GM18870 (cell line): ENCODE results near the gene LSAMP.
A peak's percentile ranks its signal among the peaks of the same experiment; 100 is the strongest.

Experiments used
- ATAC-seq: cut with Tn5 transposase; IDR thresholded peaks from one replicate; pipeline ENCODE4 v1.9.1; 2021; ENCODE audit warnings: moderate library complexity; ENCODE audit not compliant: unreplicated experiment

LSAMP gene

GRCh38 chr3:116445311-116445841 is at the start of gene LSAMP:
LSAMP (minus strand) TSS chr3:116445487.
- no peak for ATAC-seq

DNA sequence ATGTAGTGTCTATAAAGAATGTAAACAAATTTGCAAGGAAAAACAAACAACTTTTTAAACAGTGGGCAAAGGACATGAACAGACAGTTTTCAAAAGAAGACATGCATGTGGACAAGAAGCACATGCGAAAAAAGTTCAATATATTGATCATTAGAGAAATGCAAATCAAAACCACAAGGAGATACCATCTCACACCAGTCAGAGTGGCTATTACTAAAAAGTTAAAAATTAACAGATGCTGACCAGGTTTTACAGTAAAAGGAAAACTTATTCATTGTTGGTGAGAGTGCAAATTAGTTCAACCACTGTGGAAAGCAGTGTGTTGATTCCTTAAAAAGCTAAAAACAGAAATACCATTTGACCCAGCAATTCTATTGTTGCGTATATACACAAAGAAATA is 47.1 kb upstream of the LSAMP start:
- peak; percentile 72 for ATAC-seq

DNA sequence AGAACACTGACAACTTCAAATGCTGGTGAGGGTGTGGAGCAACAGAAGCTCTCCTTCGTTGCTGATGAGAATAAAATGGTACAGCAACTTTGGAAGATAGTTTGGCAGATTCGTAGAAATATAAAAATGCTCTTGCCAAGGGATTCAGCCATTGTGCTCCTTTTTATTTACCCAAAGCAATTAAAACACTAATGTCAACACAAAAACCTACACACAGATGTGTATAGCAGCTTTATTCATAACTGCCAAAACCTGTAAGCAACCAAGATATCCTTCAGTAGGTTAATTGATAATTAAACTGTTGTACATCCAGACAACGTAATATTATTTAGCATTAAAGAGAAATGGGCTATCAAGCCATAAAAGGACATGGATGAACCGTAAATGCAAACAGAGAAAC is 37.8 kb upstream of the LSAMP start:
- ATAC-seq = no peak

DNA sequence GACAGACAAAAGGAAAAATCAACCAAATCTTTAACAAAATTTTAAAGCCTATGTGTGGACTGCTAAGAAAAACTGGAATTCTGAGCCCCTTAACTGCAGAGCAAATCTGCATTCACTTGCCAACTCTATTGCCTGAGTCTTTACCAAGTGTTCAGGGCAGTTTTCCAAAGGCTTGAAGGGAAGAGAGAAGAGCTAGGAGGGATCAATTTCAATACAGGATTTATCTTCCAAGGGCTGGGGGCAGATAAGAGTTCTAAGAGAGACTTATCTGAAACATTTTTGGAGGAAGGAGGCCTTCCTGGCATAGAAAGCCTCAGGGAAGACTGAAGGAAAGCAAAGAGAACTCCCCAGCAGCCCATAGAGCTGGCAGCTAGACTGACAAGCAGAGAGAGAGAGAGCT is 31.4 kb upstream of the LSAMP start:
- no peak for ATAC-seq

GRCh38 chr3:116474801-116475200 is 29.5 kb upstream of the LSAMP start:
- ATAC-seq = no peak

- no peak for ATAC-seq
Observed at GRCh38 chr3:116474032-116474780, 28.9 kb upstream of the LSAMP start.

DNA sequence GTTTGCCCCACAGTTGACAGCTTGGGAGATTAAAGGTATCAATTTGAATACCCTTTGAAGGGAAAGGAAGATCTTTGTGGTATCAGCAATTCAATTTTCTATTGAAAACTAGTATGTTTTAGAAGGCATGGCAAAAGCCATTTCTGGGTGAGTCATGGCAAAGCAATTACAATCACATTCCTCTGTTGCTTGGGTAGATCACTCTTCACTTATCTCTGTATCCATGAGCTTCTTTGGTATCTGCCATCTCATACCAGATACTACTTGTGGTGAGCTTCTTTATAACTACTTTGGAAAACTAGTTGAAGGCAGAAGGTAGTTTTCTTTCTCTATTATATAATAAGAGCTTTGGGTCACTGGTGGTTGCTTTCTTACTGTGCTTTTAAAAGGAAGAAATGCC is 28.3 kb upstream of the LSAMP start:
- ATAC-seq = no peak

- ATAC-seq = no peak
Observed at GRCh38 chr3:116470605-116471197, 25.4 kb upstream of the LSAMP start.

GRCh38 chr3:116469546-116469945 is 24.3 kb upstream of the LSAMP start:
- no peak for ATAC-seq

DNA sequence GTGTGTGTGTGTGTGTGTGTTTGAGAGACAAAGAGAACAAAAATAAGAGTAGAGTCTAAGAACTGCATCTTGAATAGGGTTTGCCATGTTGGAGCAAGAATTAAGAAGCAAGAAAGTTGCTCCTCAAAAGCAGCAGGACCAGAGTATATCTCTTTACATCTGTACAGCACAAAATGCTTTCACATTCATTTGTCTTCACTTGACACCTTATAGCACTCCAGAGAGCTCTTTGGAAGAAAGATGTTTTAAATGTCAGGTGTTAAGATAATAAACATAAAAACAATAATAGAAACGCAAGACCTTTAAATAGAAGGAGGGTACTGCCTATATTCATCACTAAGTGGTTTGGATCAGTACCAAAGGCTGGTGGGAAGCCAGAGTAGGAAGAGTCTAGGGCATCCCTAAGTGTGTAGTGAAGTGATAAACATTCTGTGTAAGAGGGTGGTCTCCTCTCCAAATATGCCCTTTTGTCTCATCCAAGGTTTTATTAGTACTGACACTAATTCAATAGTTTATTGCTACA is 19.1 kb upstream of the LSAMP start:
- no peak for ATAC-seq

- ATAC-seq = no peak
Observed at GRCh38 chr3:116453666-116454346, 8.5 kb upstream of the LSAMP start.

- no peak for ATAC-seq
Observed at GRCh38 chr3:116449546-116450350, 4.5 kb upstream of the LSAMP start.

- ATAC-seq = no peak
Observed at GRCh38 chr3:116445990-116446389, 703 bp upstream of the LSAMP start.

GRCh38 chr3:116444819-116445310 is 422 bp downstream of the LSAMP start:
- no peak for ATAC-seq

DNA sequence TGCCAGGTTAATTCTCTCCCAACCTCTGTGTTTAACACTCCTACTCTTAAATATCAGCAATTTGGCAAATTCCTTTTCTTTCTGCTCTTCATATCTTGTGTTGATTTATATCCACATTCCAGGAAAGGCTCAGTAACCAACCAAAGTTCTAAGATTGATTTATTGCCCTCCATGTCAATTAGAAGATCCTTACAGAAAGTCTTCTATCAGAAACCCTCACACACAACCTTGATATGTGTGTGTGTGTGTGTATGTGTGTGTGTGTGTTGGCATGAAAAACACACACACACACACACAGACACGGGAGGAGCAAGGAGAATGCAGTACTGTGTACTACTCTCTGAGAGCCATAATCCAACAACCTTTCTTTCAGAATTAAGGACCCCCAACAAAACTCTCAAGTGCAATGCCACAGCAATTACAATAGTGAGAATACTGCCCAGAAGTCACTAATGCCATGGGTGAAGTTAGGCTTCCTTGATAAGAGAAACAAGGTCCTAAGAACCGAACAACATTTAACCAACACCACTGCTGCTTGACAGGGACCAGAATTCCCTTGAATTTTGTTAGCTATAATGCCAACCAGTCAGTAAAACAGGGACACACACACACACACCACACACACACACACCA is 1.1 kb downstream of the LSAMP start:
- ATAC-seq = no peak

DNA sequence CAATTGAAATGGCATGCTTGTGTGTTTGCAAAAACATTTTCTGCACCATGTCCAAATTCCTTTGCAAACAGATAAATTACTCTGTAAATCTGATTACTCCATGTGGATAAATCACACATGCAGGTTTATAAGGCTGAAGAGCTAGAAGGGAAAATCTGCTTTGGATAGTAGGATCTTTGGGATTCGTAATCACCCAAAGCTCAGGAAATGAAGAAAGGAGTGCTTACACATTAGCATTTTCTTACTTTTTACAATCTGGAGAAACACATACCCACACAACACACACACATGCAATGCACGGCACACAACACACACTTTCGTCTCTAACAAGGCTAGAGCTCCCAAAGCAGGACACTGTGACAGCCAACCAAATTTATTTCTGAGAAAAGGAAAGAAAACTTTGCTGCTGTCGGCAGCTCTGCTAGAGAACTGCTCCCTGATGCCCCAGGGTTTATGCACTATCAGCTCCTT is 2.1 kb downstream of the LSAMP start:
- ATAC-seq = no peak

DNA sequence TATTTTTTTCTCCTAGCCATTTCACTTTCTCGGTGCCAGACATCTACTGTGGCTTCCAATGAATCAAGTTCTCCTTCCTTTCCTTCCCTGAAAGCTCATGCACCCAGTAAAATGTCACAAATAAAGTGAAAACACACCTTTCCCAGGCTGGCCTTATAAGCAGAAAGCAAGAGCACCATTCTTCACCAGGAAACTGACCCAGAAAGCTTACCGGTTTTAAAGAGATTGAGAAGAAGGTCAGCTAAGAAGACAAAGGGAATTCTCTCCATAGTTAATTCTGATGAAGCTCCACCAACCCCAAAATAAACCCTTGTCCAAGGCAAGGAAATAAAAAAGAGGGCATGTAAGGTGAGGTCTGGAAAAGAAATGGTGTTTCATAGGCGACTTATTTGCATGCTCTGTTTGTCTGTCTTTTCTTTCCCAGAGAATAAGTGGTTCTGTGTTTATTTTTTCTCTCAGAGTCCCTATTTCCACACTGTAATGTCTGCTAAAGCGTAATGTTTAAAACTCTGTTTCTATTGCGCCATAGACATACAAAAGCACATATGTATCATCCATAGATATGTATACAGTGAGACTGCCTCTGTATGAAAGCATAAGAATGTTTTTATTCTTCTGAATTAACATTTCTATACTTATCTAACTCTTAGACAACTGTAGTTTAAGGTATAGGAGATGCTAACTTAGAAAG is 2.8 kb downstream of the LSAMP start:
- no peak for ATAC-seq

- no peak for ATAC-seq
Observed at GRCh38 chr3:116441652-116442051, 3.6 kb downstream of the LSAMP start.

DNA sequence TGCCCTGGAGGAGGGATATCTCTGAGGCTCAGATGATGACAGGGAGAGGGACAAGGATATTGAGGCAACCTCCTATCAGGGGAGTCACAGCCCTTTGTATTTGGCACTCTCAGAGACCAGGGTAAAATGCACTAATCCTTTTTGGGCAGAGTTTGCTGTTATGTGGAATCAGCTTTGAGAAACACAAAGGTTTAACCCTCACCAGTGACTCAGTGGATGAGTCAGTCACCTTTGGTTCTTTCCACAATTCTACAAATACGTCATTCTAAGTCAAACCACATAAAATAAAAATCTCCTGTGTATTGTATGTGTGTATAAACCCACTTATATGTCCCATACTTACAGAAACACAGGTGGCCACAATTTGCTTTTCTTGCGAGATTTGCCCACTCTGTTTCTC is 5.1 kb downstream of the LSAMP start:
- ATAC-seq = no peak

DNA sequence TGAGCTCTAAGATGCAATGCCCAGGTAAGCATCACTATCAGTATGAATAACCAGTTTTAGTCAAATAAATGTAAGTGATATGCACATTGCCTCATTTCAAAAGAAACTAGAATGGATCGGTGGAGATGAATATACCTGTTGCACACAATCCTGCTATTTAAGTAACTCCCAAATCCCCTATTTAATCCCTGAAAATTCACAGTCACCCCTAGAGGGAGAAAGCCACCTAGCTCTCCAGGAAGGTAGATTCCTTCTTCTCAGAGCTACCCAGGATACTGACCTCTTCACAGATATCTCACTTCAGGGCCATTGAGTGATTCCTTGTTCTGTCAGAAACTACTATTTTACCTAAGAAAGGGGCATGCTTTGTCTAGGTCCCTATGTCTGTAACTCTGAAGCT is 11.7 kb downstream of the LSAMP start:
- ATAC-seq = no peak
